Neuron (in vitro differentiated cells): ENCODE data around the gene DBNL.

Source experiments
- H2AFZ ChIP-seq: one replicate; pipeline ENCODE4 v1.6.1; 2013; ENCODE audit warnings: low read depth, mild to moderate bottlenecking, inconsistent platforms, low read length, moderate library complexity
- H3K27me3 ChIP-seq: one replicate; pipeline ENCODE4 v1.6.1; 2013; ENCODE audit warnings: low read length; ENCODE audit not compliant: insufficient read depth
- H3K36me3 ChIP-seq: one replicate; pipeline ENCODE4 v1.6.1; 2013; ENCODE audit warnings: low read length; ENCODE audit not compliant: insufficient read depth
- H3K4me1 ChIP-seq: one replicate; pipeline ENCODE4 v1.6.1; 2013; ENCODE audit warnings: low read length; ENCODE audit not compliant: insufficient read depth
- H3K4me3 ChIP-seq: 2 replicates; pipeline ENCODE4 v1.5.1; 2013; ENCODE audit warnings: mild to moderate bottlenecking, low read length, moderate library complexity
- H3K9me3 ChIP-seq: one replicate; pipeline ENCODE4 v1.6.1; 2013; ENCODE audit warnings: low read length

DBNL gene

GRCh38 chr7:44096326-44096881 lies 51.9 kb downstream of the DBNL start:
- H3K36me3 ChIP-seq: no peaks in the 10 kb centered on the region
- H3K9me3 ChIP-seq: no peaks in the 10 kb centered on the region
- no peak overlapping the region for H2AFZ ChIP-seq
- no peak overlapping the region for H3K4me3 ChIP-seq
- peaks cover 9% of the 10 kb centered on the region for H3K4me1 ChIP-seq
- no peaks in the 10 kb centered on the region for H3K27me3 ChIP-seq

- Histone ChIP-seq H2AFZ (no peak overlapping the region), H3K4me3 (no peak overlapping the region), H3K9me3 (no peaks in the 10 kb centered on the region), H3K27me3 (no peaks in the 10 kb centered on the region), H3K36me3 (no peaks in the 10 kb centered on the region), H3K4me1 (peaks cover 9% of the 10 kb centered on the region)
Observed at GRCh38 chr7:44097064-44097932, 52.8 kb downstream of the DBNL start.

- Histone ChIP-seq H3K4me3 (no peak overlapping the region), H3K27me3 (peaks cover 4% of the 10 kb centered on the region)
Observed at GRCh38 chr7:44098092-44099068, 53.9 kb downstream of the DBNL start.

DNA sequence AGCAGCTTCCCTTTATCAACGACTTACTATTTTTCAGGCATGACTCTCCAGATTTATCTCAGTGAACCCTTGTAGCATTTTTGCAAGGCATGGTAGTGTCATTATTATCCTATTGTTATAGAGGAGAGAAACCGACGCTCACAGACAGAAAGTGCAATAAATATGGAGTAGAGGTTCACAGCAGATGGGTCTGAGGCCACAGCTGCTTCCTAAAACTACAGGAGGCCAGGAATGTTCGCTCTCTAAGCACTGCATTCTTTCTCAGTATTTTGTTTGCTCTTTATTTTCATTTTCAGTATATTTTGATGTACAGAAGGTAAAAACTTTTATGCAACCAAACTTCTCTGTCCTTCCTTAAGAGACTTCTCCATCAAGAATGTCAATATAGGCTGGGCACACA lies 55.2 kb downstream of the DBNL start:
- Histone ChIP-seq H3K36me3 (no peaks in the 10 kb centered on the region), H3K9me3 (no peaks in the 10 kb centered on the region), H3K27me3 (peaks cover 4% of the 10 kb centered on the region), H3K4me3 (no peak overlapping the region), H3K4me1 (peaks cover 9% of the 10 kb centered on the region), H2AFZ (no peak overlapping the region)

More at GRCh38 chr7:44098092-44099068, 53.9 kb downstream of the DBNL start:
- no peaks in the 10 kb centered on the region for H3K9me3 ChIP-seq
- no peaks in the 10 kb centered on the region for H3K36me3 ChIP-seq
- H2AFZ ChIP-seq: no peak overlapping the region
- H3K4me1 ChIP-seq: peaks cover 9% of the 10 kb centered on the region

- Histone ChIP-seq H3K4me3 (no peak overlapping the region), H3K27me3 (peaks cover 4% of the 10 kb centered on the region), H3K9me3 (no peaks in the 10 kb centered on the region), H3K36me3 (no peaks in the 10 kb centered on the region), H3K4me1 (peaks cover 14% of the 10 kb centered on the region), H2AFZ (no peak overlapping the region)
Observed at GRCh38 chr7:44100458-44101302, 56.2 kb downstream of the DBNL start.

DNA sequence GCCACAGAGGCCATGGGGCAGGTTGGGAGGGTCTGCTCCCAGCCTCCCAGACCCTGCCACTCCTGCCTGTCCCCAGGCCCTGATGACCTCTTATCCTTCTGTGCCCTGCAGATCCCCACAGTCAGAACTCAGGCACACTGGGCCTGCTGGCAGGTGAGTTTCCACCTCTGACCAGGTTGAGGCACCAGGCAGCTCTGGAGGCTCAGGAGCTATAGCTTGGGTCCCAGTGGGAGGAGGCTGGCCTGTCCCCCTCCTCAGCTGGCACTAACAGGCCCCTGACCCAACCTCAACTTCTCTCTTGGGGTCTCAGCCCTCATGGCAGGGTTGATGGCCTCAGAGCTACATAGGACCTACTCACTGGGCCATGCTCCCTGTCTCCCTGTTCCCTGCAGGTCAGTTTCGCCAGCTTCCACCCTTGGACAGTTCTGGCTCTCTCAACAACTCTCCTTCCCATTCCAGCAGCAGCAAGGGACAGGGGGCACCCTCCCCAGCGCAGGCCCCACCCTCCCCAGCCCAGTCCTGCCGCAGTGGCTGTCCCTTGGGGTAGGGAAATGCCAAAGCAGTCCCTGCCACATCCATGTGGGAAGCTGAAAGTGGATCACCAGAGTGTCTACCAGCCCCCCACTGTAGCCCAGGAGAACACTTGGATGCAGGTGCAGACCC lies 56.9 kb downstream of the DBNL start:
- Histone ChIP-seq H3K9me3 (no peaks in the 10 kb centered on the region), H3K36me3 (no peaks in the 10 kb centered on the region), H3K27me3 (peaks cover 4% of the 10 kb centered on the region), H2AFZ (no peak overlapping the region), H3K4me3 (no peak overlapping the region), H3K4me1 (peaks cover 14% of the 10 kb centered on the region)

DNA sequence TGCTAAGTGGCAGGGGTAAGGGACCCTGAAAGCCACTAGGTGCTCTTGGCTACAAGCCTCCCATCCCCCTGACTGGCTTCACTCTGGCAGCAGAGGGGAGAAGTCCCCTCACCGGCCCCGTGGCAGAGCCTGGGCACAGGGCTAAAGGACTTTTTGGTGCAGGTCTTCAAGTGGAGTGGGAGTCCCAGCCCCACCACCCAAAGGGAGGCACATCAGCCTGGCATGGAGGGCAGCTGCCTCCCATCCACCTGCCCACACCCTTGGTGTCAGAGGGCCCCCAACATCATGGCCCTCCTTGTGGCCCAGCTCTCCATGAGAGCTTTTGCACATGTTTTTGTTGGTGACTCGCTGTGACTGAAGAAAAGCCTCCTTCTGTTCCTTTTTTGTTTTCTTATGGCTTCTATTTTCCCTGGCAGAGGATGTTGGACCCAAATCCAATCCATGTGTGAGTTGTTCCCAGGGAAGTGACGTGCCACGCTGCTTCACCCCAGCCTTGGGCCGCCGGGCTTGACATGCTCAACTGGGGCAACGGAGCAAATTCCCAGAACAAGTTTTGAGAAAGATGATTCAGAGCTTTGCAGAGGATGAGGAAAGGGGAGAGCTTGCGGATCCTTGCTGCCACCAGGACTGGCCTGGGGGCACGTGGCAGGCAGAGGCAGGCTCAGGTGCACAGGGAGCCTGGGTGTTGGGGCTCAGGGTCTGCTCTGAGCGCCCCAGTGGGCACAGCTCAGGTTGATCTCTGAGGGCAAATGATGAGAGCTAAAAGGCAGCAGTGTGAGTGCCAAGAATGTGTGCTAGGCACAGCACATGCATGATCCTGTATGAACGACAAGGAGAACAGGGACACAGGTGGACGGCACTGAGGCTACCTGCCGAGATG lies 57.7 kb downstream of the DBNL start:
- Histone ChIP-seq H3K36me3 (no peaks in the 10 kb centered on the region), H2AFZ (no peak overlapping the region), H3K9me3 (no peaks in the 10 kb centered on the region), H3K4me3 (no peak overlapping the region), H3K4me1 (peaks cover 14% of the 10 kb centered on the region), H3K27me3 (peaks cover 4% of the 10 kb centered on the region)

DNA sequence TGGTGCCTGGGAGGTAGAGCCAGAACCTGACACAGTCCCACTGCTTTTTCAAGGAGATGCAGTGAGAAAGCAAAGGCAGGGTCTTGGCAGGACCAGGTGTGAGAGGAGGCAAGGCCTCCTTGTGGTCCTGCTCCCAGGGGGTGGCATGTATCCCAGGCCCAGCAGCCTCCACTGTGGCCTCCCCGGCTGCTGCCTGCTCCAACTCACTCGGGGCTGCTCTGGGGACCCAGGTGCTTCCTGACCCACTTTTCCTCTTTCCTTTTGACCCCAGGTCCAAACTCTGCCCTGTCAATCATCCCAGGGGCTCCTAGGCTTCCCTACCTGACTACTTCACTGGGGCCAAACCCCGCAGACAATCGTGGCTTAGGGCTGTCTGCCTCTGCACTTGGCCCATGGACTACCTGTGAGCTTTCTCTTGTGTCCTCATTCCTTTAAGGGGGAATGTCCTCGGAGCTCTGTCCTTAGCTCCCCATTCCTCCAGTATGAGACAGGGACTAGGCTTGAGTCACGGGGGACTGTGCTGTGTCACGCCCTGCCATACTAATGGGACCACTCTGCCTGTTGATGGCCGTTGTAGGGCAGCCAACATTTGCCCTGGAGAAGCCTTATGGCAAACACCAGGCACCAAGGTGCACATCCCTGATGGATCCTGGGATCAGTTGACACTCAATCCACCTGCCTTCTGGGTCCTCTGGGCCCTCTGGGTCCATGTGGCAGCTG lies 58.5 kb downstream of the DBNL start:
- no peaks in the 10 kb centered on the region for H3K36me3 ChIP-seq
- no peak overlapping the region for H3K4me3 ChIP-seq
- H3K27me3 ChIP-seq: peaks cover 4% of the 10 kb centered on the region
- no peaks in the 10 kb centered on the region for H3K9me3 ChIP-seq
- H2AFZ ChIP-seq: no peak overlapping the region
- H3K4me1 ChIP-seq: peaks cover 14% of the 10 kb centered on the region

DNA sequence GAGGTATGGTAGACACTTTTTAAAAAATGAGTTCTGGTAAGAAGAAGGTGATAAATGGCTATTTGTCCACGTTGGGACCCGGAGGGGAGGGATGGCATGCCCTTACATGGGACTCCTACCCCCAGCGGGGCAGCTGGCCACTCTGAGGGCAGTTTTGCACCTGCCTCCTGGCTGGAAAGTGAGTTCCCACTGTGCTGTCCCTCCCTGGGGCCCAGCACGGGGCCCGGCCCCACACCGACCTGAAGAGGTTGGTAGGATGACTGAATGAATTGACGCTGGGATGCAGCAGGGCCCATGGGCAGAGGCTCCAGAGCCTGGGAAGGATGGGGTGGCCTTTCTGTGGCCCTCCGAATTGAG lies 59.0 kb downstream of the DBNL start:
- Histone ChIP-seq H3K27me3 (peaks cover 4% of the 10 kb centered on the region), H3K4me3 (peak overlapping the region; percentile 21), H3K36me3 (no peaks in the 10 kb centered on the region), H2AFZ (no peak overlapping the region), H3K9me3 (no peaks in the 10 kb centered on the region), H3K4me1 (peaks cover 14% of the 10 kb centered on the region)

- Histone ChIP-seq H3K9me3 (no peaks in the 10 kb centered on the region), H2AFZ (no peak within 1 kb of the TSS), H3K4me1 (peaks cover 14% of the 10 kb centered on the region), H3K27me3 (peaks cover 4% of the 10 kb centered on the region), H3K36me3 (no peaks in the 10 kb centered on the region), H3K4me3 (peak within 1 kb of the TSS; percentile 21)
Observed at GRCh38 chr7:44103923-44104859, 59.7 kb downstream of the DBNL start, which contains the start of gene AEBP1. Gene AEBP1 (plus strand): TSS chr7:44104345. CDS start chr7:44104666, 321 bp downstream.
